Smooth muscle cell (in vitro differentiated cells): ENCODE results near the gene LAMA3. TPM values are rescaled to one million over a fixed set of nuclear protein-coding genes. Genes with fewer than 3 reads are reported as not detected.

Source experiments
- DNase-seq: peaks from one replicate; lab custom pipeline; 2025; ENCODE audit not compliant: unreplicated experiment; lab: John Stamatoyannopoulos, UW
- H2AFZ ChIP-seq: fragments of 200-600 bp; sonication (generic); 2 replicates; pipeline ENCODE4 v1.6.0; 2016; ENCODE audit warnings: antibody characterized with exemption, low read depth, mild to moderate bottlenecking
- H3F3A ChIP-seq: fragments of 200-600 bp; sonication (generic); 2 replicates; pipeline ENCODE4 v1.6.0; 2017; ENCODE audit warnings: antibody characterized with exemption, low read depth
- H3K27ac ChIP-seq: fragments of 200-600 bp; sonication (generic); 2 replicates; pipeline ENCODE4 v1.5.1; 2016; ENCODE audit warnings: low read depth, mild to moderate bottlenecking
- H3K27me3 ChIP-seq: fragments of 200-600 bp; sonication (generic); 2 replicates; pipeline ENCODE4 v1.6.1; 2016; ENCODE audit warnings: low read depth, mild to moderate bottlenecking
- H3K36me3 ChIP-seq: fragments of 200-600 bp; sonication (generic); 2 replicates; pipeline ENCODE4 v1.5.1; 2016; ENCODE audit warnings: low read depth
- H3K4me1 ChIP-seq: fragments of 200-600 bp; sonication (generic); 2 replicates; pipeline ENCODE4 v1.5.1; 2016; ENCODE audit warnings: low read depth
- H3K4me2 ChIP-seq: fragments of 200-600 bp; sonication (generic); 2 replicates; pipeline ENCODE4 v1.6.0; 2016; ENCODE audit warnings: mild to moderate bottlenecking
- H3K4me3 ChIP-seq: fragments of 200-600 bp; sonication (generic); 2 replicates; pipeline ENCODE4 v1.5.1; 2016; ENCODE audit warnings: mild to moderate bottlenecking
- H3K79me2 ChIP-seq: fragments of 200-600 bp; sonication (generic); 2 replicates; pipeline ENCODE4 v1.6.0; 2016; ENCODE audit warnings: low read depth, mild to moderate bottlenecking
- H3K9ac ChIP-seq: fragments of 200-600 bp; sonication (generic); 2 replicates; pipeline ENCODE4 v1.6.0; 2016; ENCODE audit warnings: low read depth
- H3K9me3 ChIP-seq: fragments of 200-600 bp; sonication (generic); replicated peaks from 2 replicates; pipeline ENCODE4 v1.5.1; 2016; ENCODE audit warnings: low read depth
- H4K20me1 ChIP-seq: fragments of 200-600 bp; sonication (generic); 2 replicates; pipeline ENCODE4 v1.6.0; 2016; ENCODE audit warnings: low read depth
- CTCF ChIP-seq: fragments of 200-600 bp; sonication (generic); IDR thresholded peaks from 2 replicates; pipeline ENCODE4 v1.5.1; 2017; ENCODE audit warnings: borderline replicate concordance, mild to moderate bottlenecking, antibody characterized with exemption; ENCODE audit not compliant: insufficient read depth, poor library complexity, severe bottlenecking
- WGBS: methylation state at CpG from one replicate; pipeline ENCODE4 v1.1.7; 2016; ENCODE audit warnings: low lambda C conversion rate; 5-methylcytosine and 5-hydroxymethylcytosine counted together
- polyA plus RNA-seq: library from polyadenylated mRNA; unstranded; fragments of >200 nt; fragmentation: Nextera tagmentation; extraction: Ambion mirVana; gene quantifications from 2 replicates; pipeline ENCODE4 v1.2.1, GENCODE V29; 2016
- total RNA-seq: library from RNA; depleted of rRNA; stranded (reverse); fragments of >200 nt; gene quantifications from 2 replicates; pipeline ENCODE4 v1.2.3, GENCODE V29; 2014

LAMA3 gene
- total and polyA plus RNA-seq, 2 experiments from 2014 or later, result 7.8 to 23.1 TPM

- Histone ChIP-seq H3F3A (peaks cover 29% of the 10 kb centered on the region), H3K9ac (peak overlapping the region; percentile 44), H3K4me1 (peaks cover 4% of the 10 kb centered on the region), H3K27me3 (no peaks in the 10 kb centered on the region), H3K4me2 (peak overlapping the region; percentile 60), H3K79me2 (no peaks in the 10 kb centered on the region), H3K9me3 (no peaks in the 10 kb centered on the region), H3K36me3 (no peaks in the 10 kb centered on the region), H2AFZ (no peak overlapping the region), H3K27ac (peak overlapping the region; percentile 98), H4K20me1 (no peaks in the 10 kb centered on the region), H3K4me3 (no peak overlapping the region)
- no peak for DNase-seq
- no peak for TF ChIP-seq CTCF
These were observed 27.7 kb downstream of the LAMA3 start for GRCh38 chr18:23716966-23717365.

GRCh38 chr18:23718243-23718720, 29.0 kb downstream of the LAMA3 start:
- Histone ChIP-seq H3F3A (peaks cover 38% of the 10 kb centered on the region), H3K27me3 (no peaks in the 10 kb centered on the region), H3K27ac (peak overlapping the region; percentile 98), H2AFZ (no peak overlapping the region), H4K20me1 (no peaks in the 10 kb centered on the region), H3K9ac (peak overlapping the region; percentile 46), H3K36me3 (no peaks in the 10 kb centered on the region), H3K4me2 (peak overlapping the region; percentile 46), H3K79me2 (no peaks in the 10 kb centered on the region), H3K9me3 (no peaks in the 10 kb centered on the region), H3K4me3 (no peak overlapping the region), H3K4me1 (peaks cover 13% of the 10 kb centered on the region)
- TF ChIP-seq CTCF, result no peak
- no peak for DNase-seq
- 38% methylated on average over 5 of the region's 5 CpGs for WGBS

- H3K9ac ChIP-seq, result peak overlapping the region; percentile 14
- H3K79me2 ChIP-seq, result no peaks in the 10 kb centered on the region
- no peak overlapping the region for H3K4me3 ChIP-seq
- no peak for TF ChIP-seq CTCF
- no peak overlapping the region for H2AFZ ChIP-seq
- peaks cover 38% of the 10 kb centered on the region for H3F3A ChIP-seq
- peak overlapping the region; percentile 98 for H3K27ac ChIP-seq
- H3K4me1 ChIP-seq, result peaks cover 13% of the 10 kb centered on the region
- H4K20me1 ChIP-seq, result no peaks in the 10 kb centered on the region
- no peaks in the 10 kb centered on the region for H3K9me3 ChIP-seq
- no peak for DNase-seq
- no peaks in the 10 kb centered on the region for H3K36me3 ChIP-seq
- 84% methylated on average over 2 of the region's 2 CpGs for WGBS
- H3K4me2 ChIP-seq, result peak overlapping the region; percentile 46
- no peaks in the 10 kb centered on the region for H3K27me3 ChIP-seq
These were observed 29.5 kb downstream of the LAMA3 start for GRCh38 chr18:23718731-23719130.

- H3K9me3 ChIP-seq, result no peaks in the 10 kb centered on the region
- no peaks in the 10 kb centered on the region for H4K20me1 ChIP-seq
- no peak for TF ChIP-seq CTCF
- H3F3A ChIP-seq, result peaks cover 38% of the 10 kb centered on the region
- DNase-seq, result peak; percentile 8
- peak overlapping the region; percentile 6 for H3K9ac ChIP-seq
- 0% methylated on average over 1 of the region's 1 CpG for WGBS
- H3K36me3 ChIP-seq, result no peaks in the 10 kb centered on the region
- H3K27me3 ChIP-seq, result no peaks in the 10 kb centered on the region
- H3K4me2 ChIP-seq, result no peak overlapping the region
- H2AFZ ChIP-seq, result no peak overlapping the region
- no peaks in the 10 kb centered on the region for H3K79me2 ChIP-seq
- H3K27ac ChIP-seq, result peak overlapping the region; percentile 98
- H3K4me1 ChIP-seq, result peaks cover 13% of the 10 kb centered on the region
- no peak overlapping the region for H3K4me3 ChIP-seq
These were observed 30.5 kb downstream of the LAMA3 start for GRCh38 chr18:23719634-23720201.
